ENCODE data around the gene MRTFA.

MRTFA gene

DNA sequence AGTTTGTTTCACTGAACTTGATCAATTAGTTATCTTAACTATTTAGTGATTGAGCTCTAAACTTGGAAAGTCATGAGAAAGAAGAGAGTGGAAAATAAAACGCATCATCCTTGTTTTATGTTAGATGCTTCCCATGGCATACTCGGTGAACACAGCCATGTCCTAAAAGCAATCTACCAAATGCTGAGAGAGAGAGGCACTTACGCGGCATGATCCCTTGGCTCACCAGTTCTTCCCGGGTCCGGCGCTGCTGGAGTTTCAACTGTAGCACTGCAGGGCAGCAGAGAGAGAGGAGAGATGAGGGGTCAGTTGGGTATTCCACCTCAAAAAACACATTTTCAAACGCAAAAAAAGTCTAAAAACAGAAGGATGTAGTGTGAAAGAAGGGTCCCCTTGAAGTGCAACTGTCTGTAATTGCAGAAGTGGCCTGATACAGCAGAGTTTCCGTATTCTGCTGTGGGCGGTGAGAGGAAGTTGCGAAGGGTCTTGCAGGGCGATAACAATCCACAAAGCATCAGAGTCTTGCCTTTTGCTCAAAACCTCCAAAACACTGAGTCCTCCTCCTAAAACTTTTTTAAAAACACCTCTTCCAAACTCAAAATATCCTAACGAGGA, 173.4 kb downstream of the MRTFA start:
- DNase-seq (ENCODE audit: low read depth) = no peak

DNA sequence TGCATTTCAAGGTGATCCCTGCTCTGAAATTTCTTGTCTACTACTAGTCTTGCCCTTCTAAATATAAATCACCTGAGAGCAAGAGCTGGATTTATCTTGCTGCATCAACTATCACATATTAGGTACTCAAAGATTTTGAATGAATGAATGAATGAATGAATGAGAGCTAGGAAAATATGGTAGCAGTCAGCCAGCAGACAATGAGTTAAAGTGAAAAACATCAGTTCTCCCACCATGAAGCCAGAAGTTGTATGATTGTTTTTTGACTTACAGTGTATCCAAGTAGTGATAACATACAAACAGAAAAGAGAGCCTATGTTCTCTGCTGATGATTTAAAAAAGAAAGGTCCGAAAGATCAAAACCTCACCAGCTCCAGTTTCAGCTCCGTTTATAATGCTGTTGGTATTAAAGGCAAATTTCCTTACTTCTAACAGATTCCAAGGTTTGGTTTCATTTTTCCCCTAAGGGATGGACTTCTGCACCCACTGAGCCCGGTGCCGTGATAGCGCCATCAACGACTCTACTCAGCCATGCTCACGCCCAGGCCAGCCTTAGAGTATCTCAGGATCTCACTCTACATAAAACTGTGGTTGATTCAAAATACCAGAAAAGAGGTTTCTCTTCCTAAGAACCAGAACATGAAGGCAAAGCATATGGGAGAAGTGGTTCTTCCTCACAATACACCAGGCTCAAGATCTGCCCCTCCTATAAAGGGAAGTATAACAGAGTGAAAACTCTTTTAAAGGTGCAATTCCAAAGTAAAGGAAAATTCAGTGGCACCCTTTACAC, 174.1 kb downstream of the MRTFA start:
- no peak for DNase-seq (ENCODE audit: low read depth)

DNA sequence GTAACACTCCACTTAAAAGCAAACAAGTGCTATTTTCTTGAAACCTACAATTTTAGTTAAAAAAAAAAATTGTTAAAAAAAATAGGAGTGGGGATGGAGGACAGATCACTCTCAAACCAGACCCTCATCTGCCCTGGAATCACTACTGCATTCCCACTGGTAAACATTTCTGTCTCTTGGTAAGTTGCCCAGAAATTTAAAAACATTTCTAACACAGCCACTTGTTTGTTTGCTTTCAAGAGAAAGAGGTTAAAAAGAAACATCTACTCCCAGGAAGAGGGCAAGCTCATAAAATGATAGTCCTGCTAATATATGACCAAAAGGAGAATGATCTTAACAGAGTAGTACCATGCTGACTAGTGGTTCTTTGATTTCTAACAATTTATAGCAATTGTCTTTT, 182.8 kb downstream of the MRTFA start:
- DNase-seq (ENCODE audit: low read depth) = no peak

GRCh38 chr22:40452730-40453487, 183.6 kb downstream of the MRTFA start:
- no peak for DNase-seq (ENCODE audit: low read depth)

GRCh38 chr22:40451210-40451609, 185.3 kb downstream of the MRTFA start:
- no peak for DNase-seq (ENCODE audit: low read depth)

GRCh38 chr22:40450616-40451015, 185.9 kb downstream of the MRTFA start:
- DNase-seq (ENCODE audit: low read depth) = no peak

DNA sequence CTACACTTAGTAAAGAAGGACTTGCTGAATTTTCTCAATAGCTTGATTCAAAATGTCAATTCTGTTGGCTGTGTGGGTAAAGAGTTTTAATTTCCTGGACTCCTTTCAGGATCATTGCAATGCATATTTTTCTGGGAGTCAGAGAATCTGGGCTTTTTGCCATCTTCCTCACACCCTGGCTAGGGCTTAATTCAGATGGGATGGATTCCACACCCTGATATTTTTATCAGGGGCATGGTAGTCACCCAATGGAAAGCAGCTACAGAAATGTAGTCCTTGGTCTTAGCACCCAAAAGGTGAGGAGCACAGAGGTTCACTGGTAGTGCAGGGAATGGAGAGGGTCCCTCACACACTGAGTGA, 186.9 kb downstream of the MRTFA start:
- DNase-seq (ENCODE audit: low read depth) = no peak

- DNase-seq (ENCODE audit: low read depth) = no peak
These were observed 190.3 kb downstream of the MRTFA start for GRCh38 chr22:40446203-40446602.

- no peak for DNase-seq (ENCODE audit: low read depth)
These were observed 192.2 kb downstream of the MRTFA start for GRCh38 chr22:40444178-40444831.

DNA sequence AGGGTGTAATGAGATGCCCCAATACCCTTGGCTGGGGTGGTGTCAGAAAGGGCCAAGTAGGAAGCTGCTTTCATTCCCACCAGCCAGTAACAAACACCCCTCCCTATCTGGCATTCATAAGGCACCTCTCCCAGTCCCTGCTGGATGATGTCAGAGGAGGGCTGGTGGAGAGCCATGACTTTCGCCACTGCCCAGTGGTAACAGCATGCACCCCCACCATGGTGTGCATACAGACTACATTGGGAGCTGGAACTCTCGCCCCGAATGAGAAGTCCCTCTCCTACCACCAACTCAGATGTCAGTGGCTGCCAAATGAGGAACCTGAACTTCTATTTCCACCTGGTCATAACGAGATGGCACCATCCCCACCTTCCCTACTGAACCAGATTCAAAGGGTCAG, 192.8 kb downstream of the MRTFA start:
- DNase-seq (ENCODE audit: low read depth) = no peak

DNA sequence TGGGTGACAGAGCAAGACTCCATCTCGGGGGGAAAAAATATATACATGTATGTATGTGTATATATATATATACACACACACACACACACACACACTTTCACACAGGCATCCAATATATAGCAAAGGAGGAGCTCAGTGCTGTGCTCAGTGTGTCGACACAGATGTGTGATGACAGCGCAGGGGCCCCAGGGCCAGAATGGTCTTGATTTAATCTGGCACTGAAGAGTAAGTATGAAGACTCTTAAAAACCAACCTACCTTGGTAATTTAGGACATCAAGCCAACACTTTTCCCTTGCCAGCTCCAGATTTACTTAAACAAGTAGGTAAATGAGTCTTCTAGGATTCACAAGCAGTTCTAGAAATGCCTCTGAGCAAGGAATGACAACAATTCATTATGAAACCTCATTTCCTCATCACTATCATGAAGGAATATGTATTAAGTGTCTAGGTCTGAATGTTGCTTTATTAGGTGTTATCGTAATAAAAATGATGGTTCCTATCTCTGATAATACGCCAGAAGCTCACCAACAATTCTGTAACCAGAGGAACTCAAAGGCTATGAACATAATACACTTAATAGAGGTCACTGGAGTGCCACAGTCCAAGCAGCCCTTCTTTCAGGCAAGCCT, 194.6 kb downstream of the MRTFA start:
- no peak for DNase-seq (ENCODE audit: low read depth)

GRCh38 chr22:40436505-40437431, 199.8 kb downstream of the MRTFA start:
- no peak for DNase-seq (ENCODE audit: low read depth)

- DNase-seq (ENCODE audit: low read depth) = no peak
These were observed 201.8 kb downstream of the MRTFA start for GRCh38 chr22:40434745-40435144.

- DNase-seq (ENCODE audit: low read depth) = no peak
These were observed 202.4 kb downstream of the MRTFA start for GRCh38 chr22:40434106-40434505.

DNA sequence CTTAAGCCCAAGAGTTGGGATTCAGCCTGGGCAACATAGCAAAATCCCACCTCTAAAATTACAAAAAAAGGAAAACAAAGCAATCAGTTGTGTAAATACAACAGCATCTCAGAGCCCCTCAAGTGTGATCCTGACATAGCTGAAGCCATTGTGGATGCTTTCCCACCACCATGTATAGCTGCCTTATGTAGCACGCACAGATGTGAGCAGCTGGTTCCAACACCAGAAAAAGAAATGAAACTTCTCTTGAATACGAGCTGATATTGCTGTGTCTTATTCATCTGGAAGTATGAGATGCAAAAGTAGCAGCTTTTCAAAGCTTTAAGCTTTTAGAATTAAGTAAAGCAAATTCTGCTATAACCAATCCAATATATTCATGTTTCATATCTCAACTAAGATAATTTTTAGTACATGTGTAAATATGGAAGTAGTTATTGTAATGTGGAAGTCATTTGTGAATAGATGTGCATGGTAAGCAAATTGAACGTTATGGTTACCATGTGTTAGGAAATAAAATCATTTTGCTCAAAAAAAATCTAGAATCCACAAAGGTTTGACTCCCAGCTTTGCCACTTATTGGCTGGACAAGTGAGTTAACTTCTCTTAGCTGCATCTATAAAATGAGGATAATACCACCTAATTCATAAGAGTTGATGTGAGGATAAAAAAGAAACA, 203.0 kb downstream of the MRTFA start:
- DNase-seq (ENCODE audit: low read depth) = no peak

GRCh38 chr22:40432625-40433024, 203.9 kb downstream of the MRTFA start:
- no peak for DNase-seq (ENCODE audit: low read depth)

- no peak for DNase-seq (ENCODE audit: low read depth)
These were observed 204.4 kb downstream of the MRTFA start for GRCh38 chr22:40432157-40432556.

DNA sequence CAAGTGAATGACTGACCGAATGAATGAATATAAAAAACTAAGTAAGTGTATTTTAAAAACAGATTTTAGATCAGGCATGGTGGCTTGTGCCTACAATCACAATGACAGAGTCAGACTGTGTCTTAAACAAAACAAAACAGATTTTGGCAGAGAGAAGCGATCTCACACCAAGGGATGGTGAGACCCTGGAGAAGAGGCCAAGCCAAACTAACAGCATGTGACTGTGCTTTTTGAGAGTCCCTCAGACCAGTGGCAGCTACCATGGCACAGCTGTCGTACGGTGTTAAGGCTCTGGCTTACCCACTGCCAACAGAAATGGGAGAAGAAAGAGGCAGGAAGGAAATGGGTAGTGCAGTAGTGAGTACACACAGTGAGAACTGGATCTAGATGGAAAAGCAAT, 205.5 kb downstream of the MRTFA start:
- no peak for DNase-seq (ENCODE audit: low read depth)

DNA sequence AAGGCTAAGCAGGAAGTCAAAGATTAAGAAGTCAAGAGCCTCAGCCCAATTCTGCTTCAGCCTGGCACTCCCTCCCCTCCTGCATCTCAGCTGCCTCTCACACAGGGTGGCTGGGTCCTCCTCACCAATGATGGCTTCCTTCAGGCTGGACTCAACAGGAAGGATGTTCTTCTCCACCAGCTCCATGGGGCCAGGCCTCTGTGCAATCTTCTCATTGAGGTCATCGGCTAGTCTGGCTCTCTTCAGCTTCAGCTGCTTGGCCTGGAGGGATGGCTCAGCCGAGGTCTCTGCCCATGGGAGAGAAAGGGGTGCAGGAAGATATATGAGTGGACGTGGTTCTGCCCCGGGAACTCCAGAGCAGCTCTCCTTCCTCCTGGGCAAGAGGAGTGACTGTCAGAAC, 207.0 kb downstream of the MRTFA start:
- no peak for DNase-seq (ENCODE audit: low read depth)

GRCh38 chr22:40428796-40429195, 207.7 kb downstream of the MRTFA start:
- no peak for DNase-seq (ENCODE audit: low read depth)

Measured in stimulated activated CD8-positive, alpha-beta memory T cell treated with anti-CD3 and anti-CD28 coated beads, Interleukin-7, amount 100 ng/mL, for 24 hours (primary cell).